Endothelial cell of umbilical vein (primary cell): ENCODE data around the gene GNPTAB. TPM values are rescaled to one million over a fixed set of nuclear protein-coding genes. Genes with fewer than 3 reads are reported as not detected.

ENCODE experiments used
- BruUV-seq: library from RNA; stranded (reverse); fragments of 400-500 nt; replicated peaks from 2 replicates; lab custom pipeline; 2021; lab: Mats Ljungman, UMichigan
- CTCF ChIA-PET: fragments of 300-600, 350-600 bp; sonication (Branson Sonifier 250); formaldehyde crosslinking; loops from one replicate; lab custom pipeline; 2021; ENCODE audit warnings: antibody characterized with exemption, inconsistent platforms; lab: Charles Lee
- POLR2A ChIA-PET: fragments of 300-600, 350-600 bp; sonication (Branson Sonifier 250); formaldehyde crosslinking; loops from one replicate; lab custom pipeline; 2021; ENCODE audit warnings: antibody characterized with exemption, inconsistent platforms; lab: Charles Lee
- DNase-seq: peaks from one replicate; pipeline ENCODE4 v3.0.0-alpha.2; 2011; ENCODE audit warnings: low read depth, low spot score
- FAIRE-seq: peaks from 2 replicates; lab custom pipeline; 2011; peaks lifted over from hg19 to GRCh38; lab: Jason Lieb, UNC
- H2AFZ ChIP-seq: 2 replicates; pipeline ENCODE4 v1.6.0; 2012; ENCODE audit warnings: low read depth, low read length, control low read depth, inconsistent platforms
- H3K27ac ChIP-seq: 2 replicates; pipeline ENCODE4 v1.5.1; 2011; ENCODE audit warnings: low read depth, mild to moderate bottlenecking, control low read depth, low read length, moderate library complexity; ENCODE audit not compliant: insufficient read depth
- H3K27me3 ChIP-seq, 2 experiments: 2 replicates each; pipeline versions ENCODE4 v1.6.0 to v1.6.1; 2011; ENCODE audit warnings: low read length in 2 of 2, mixed read lengths in 1 of 2; ENCODE audit not compliant: control insufficient read depth in 2 of 2, insufficient read depth in 2 of 2
- H3K36me3 ChIP-seq, 2 experiments: 2 replicates in 1 of 2; 3 replicates in 1 of 2; pipeline ENCODE4 v1.5.1; 2011; ENCODE audit warnings: low read length in 2 of 2, mild to moderate bottlenecking in 1 of 2, moderate library complexity in 1 of 2; ENCODE audit not compliant: control insufficient read depth in 2 of 2, insufficient read depth in 2 of 2; ENCODE audit errors: extremely low read depth in 1 of 2
- H3K4me1 ChIP-seq: 3 replicates; pipeline ENCODE4 v1.5.1; 2011; ENCODE audit warnings: mild to moderate bottlenecking, low read length; ENCODE audit not compliant: control insufficient read depth, insufficient read depth; ENCODE audit errors: extremely low read depth
- H3K4me2 ChIP-seq: 2 replicates; pipeline ENCODE4 v1.6.1; 2011; ENCODE audit warnings: low read length, control low read depth, mixed read lengths; ENCODE audit not compliant: insufficient read depth
- H3K4me3 ChIP-seq, 3 experiments: fragments of 200-600 bp in 1 of 3; sonication (generic), shearing (Covaris generic) in 1 of 3; replicated peaks in 1 of 3; 2 replicates each; pipeline ENCODE4 v1.5.1; 2011 to 2016; ENCODE audit warnings: control low read depth in 3 of 3, low read length in 3 of 3, mild to moderate bottlenecking in 2 of 3, inconsistent platforms in 1 of 3, low read depth in 1 of 3, moderate library complexity in 1 of 3; ENCODE audit not compliant: insufficient read depth in 1 of 3
- H3K79me2 ChIP-seq: 2 replicates; pipeline ENCODE4 v1.6.0; 2012; ENCODE audit warnings: low read length, inconsistent platforms; ENCODE audit not compliant: control insufficient read depth, insufficient read depth
- H3K9ac ChIP-seq: replicated peaks from 2 replicates; pipeline ENCODE3; 2011; ENCODE audit warnings: low read length, control low read depth; ENCODE audit not compliant: insufficient read depth; ENCODE audit errors: extremely low read depth
- H3K9me1 ChIP-seq: replicated peaks from 3 replicates; pipeline ENCODE4 v1.6.0; 2011; ENCODE audit warnings: mild to moderate bottlenecking, low read length; ENCODE audit not compliant: control insufficient read depth, insufficient read depth; ENCODE audit errors: extremely low read depth
- H3K9me3 ChIP-seq: replicated peaks from 2 replicates; pipeline ENCODE4 v1.5.1; 2012; ENCODE audit warnings: low read length, inconsistent platforms; ENCODE audit not compliant: control insufficient read depth, insufficient read depth
- H4K20me1 ChIP-seq: replicated peaks from 2 replicates; pipeline ENCODE3; 2011; ENCODE audit warnings: mild to moderate bottlenecking, low read length; ENCODE audit not compliant: control insufficient read depth, insufficient read depth; ENCODE audit errors: extremely low read depth
- EZH2 ChIP-seq: IDR thresholded peaks from 2 replicates; pipeline ENCODE4 v1.6.1; 2012; ENCODE audit warnings: borderline replicate concordance, low read depth, mild to moderate bottlenecking, moderate library complexity, low read length, inconsistent platforms; ENCODE audit not compliant: severe bottlenecking
- FOS ChIP-seq: IDR thresholded peaks from 2 replicates; pipeline ENCODE4 v1.6.1; 2011; ENCODE audit warnings: mild to moderate bottlenecking, low read length, moderate library complexity, borderline replicate concordance; ENCODE audit not compliant: insufficient read depth
- GATA2 ChIP-seq: IDR thresholded peaks from 2 replicates; pipeline ENCODE4 v1.7.0; 2011; ENCODE audit warnings: low read depth, mild to moderate bottlenecking, moderate library complexity, mixed read lengths, low read length; ENCODE audit not compliant: insufficient read length, insufficient read depth
- JUN ChIP-seq: IDR thresholded peaks from 2 replicates; pipeline ENCODE4 v1.6.1; 2011; ENCODE audit warnings: borderline replicate concordance, low read depth; ENCODE audit not compliant: insufficient read length, insufficient read depth
- MYC ChIP-seq: IDR thresholded peaks from one replicate; pipeline ENCODE4 v1.6.1; 2011; ENCODE audit warnings: mild to moderate bottlenecking, low read depth, low read length
- POLR2A ChIP-seq: IDR thresholded peaks from 2 replicates; pipeline ENCODE4 v1.6.1; 2012; ENCODE audit warnings: low read depth, mild to moderate bottlenecking, control low read depth, low read length
- POLR2AphosphoS5 ChIP-seq: IDR thresholded peaks from 2 replicates; pipeline ENCODE4 v1.6.1; 2012; ENCODE audit warnings: low read depth, mild to moderate bottlenecking, control low read depth, low read length, moderate library complexity; ENCODE audit not compliant: insufficient read depth
- dilution Hi-C: fragments of 300-500 bp; cut with MboI; formaldehyde crosslinking; loops from one replicate; pipeline ENCODE4 v1.15.0; 2019; ENCODE audit warnings: low sequenced_read_pairs; ENCODE audit not compliant: extremely low pct_ligation_motif_present
- intact Hi-C: fragments of 100-400 bp; cut with micrococcal nuclease; formaldehyde crosslinking; loops from one replicate; pipeline ENCODE4 v1.10.0; 2022
- polyA plus RNA-seq, 4 experiments: library from polyadenylated mRNA; depleted of rRNA in 3 of 4; stranded (reverse) in 3 of 4; unstranded in 1 of 4; fragments of >200 nt; gene quantifications; 2 replicates each; pipeline versions ENCODE4 v1.2.1 to v1.2.3, GENCODE V29; 2011 to 2012; ENCODE audit warnings: missing spikeins in 1 of 4
- total RNA-seq: library from RNA; stranded (reverse); gene quantifications from 2 replicates; pipeline ENCODE4 v1.2.3, GENCODE V29; 2021
- TF ChIP-seq, protein P1 (sequence below), 2 donors: IDR thresholded peaks; 1 replicate in 1 of 2; 2 replicates in 1 of 2; pipeline ENCODE4 v1.5.1; 2011; ENCODE audit warnings: low read length in 2 of 2, mild to moderate bottlenecking in 2 of 2, moderate library complexity in 2 of 2, control low read depth in 1 of 2, inconsistent platforms in 1 of 2, low read depth in 1 of 2; ENCODE audit not compliant: insufficient read depth in 1 of 2; ENCODE audit errors: extremely low read depth in 1 of 2
- TF ChIP-seq, protein P2 (sequence below): IDR thresholded peaks from 2 replicates; pipeline ENCODE4 v1.6.1; 2011; ENCODE audit not compliant: insufficient read depth, insufficient read length

Gene GNPTAB
- total and polyA plus RNA-seq, 2 donors (not counting 3 experiments of a cell fraction or from before 2014, with no cell fraction given), result 15.6 to 39.5 TPM

DNA sequence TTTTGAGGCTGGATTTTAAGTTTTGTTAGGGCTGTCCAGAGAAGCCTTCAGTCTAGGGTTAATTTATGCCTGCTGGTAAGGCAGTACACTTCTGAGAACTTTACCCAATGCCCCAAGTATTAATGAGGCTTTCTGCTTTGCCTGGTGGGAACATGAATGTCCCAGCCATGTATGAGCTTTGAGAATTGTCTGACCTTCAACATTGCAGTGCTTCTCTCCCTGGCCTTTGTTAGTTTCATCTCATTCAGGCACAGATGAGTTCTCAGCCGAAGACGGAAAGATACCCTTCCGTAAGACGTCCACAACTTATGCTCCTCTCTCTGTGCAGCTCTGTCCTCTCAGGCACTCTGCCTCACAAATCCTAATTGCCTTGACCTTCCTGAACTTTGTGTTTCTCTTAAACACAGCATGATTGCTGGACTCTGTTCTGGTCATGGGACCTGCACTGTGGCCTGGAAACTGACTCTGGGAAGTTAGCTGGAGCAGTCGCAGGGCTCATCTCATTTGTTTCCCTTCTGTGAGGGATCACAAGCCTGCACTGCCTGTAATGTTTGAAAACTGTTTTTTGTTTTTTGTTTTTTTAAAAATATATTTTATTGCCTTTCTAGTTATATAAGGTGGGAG, 117.6 kb downstream of the GNPTAB start:
- Histone ChIP-seq H3K27me3 (no peaks in the 10 kb centered on the region), H4K20me1 (no peaks in the 10 kb centered on the region), H3K4me2 (no peak overlapping the region), H3K9ac (no peak overlapping the region), H3K79me2 (peaks cover 9% of the 10 kb centered on the region), H3K27ac (no peak overlapping the region), H2AFZ (no peak overlapping the region), H3K9me3 (no peaks in the 10 kb centered on the region), H3K36me3 (no peaks in the 10 kb centered on the region), H3K4me1 (no peaks in the 10 kb centered on the region), H3K4me3 (no peak overlapping the region), H3K9me1 (no peaks in the 10 kb centered on the region)
- FAIRE-seq (no peak), DNase-seq (no peak)
- ChIA-PET CTCF (interaction anchor here (0.6 kb wide), 1 partner anchor 15 kb away, joined by 3 read pairs; no protein-coding TSS in a partner anchor), POLR2A (no interaction called here)
- TF ChIP-seq EZH2 (no peak), POLR2A (no peak)
- TF ChIP-seq, protein P1, sequence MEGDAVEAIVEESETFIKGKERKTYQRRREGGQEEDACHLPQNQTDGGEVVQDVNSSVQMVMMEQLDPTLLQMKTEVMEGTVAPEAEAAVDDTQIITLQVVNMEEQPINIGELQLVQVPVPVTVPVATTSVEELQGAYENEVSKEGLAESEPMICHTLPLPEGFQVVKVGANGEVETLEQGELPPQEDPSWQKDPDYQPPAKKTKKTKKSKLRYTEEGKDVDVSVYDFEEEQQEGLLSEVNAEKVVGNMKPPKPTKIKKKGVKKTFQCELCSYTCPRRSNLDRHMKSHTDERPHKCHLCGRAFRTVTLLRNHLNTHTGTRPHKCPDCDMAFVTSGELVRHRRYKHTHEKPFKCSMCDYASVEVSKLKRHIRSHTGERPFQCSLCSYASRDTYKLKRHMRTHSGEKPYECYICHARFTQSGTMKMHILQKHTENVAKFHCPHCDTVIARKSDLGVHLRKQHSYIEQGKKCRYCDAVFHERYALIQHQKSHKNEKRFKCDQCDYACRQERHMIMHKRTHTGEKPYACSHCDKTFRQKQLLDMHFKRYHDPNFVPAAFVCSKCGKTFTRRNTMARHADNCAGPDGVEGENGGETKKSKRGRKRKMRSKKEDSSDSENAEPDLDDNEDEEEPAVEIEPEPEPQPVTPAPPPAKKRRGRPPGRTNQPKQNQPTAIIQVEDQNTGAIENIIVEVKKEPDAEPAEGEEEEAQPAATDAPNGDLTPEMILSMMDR (IDR thresholded peaks at IDR 0.05; ENCODE audit: extremely low read depth in 1 of 2, insufficient read depth in 1 of 2, low read depth in 1 of 2, low read length in 2 of 2), result no peak
- intact Hi-C loops, result no loop called here
- dilution Hi-C loops, result no loop called here
- BruUV-seq, result no TSS peak

DNA sequence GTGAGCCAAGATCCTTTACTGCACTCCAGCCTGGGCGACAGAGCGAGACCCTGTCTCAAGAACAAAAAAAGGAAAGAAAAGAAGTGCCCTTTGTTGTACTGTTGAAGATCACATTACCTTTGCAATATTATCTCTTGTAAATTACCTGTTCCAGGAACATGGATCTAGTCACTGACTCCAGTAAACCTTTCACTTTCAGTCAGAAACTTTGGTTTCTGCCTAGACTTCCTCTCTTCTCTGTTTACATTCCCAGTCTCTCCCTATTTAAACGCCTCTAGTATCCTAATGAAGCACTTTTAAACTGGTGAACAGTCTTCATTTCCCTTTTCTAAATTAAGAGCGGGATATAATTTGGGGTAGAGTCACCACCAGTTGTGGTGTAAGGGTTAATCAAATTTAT, 120.5 kb downstream of the GNPTAB start:
- ChIA-PET CTCF (interaction anchor here (0.6 kb wide), 1 partner anchor 49 kb away, joined by 3 read pairs; no protein-coding TSS in a partner anchor), POLR2A (no interaction called here)
- dilution Hi-C loops, result no loop called here
- no peaks in the 10 kb centered on the region for H3K27me3 ChIP-seq
- H3K79me2 ChIP-seq, result peaks cover 12% of the 10 kb centered on the region
- FAIRE-seq (no peak), DNase-seq (no peak)
- no peak overlapping the region for H3K4me2 ChIP-seq
- no peaks in the 10 kb centered on the region for H3K9me3 ChIP-seq
- TF ChIP-seq MYC (no peak), FOS (no peak), GATA2 (no peak), POLR2A (no peak), POLR2AphosphoS5 (no peak), JUN (no peak), EZH2 (no peak)
- TF ChIP-seq, protein P1 (IDR thresholded peaks at IDR 0.05; ENCODE audit: extremely low read depth in 1 of 2, insufficient read depth in 1 of 2, low read depth in 1 of 2, low read length in 2 of 2), result no peak
- TF ChIP-seq, protein P2, sequence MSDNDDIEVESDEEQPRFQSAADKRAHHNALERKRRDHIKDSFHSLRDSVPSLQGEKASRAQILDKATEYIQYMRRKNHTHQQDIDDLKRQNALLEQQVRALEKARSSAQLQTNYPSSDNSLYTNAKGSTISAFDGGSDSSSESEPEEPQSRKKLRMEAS, result no peak
- H3K27ac ChIP-seq, result no peak overlapping the region
- H3K9me1 ChIP-seq, result no peaks in the 10 kb centered on the region
- H3K9ac ChIP-seq, result no peak overlapping the region
- H3K36me3 ChIP-seq, result no peaks in the 10 kb centered on the region
- BruUV-seq, result no TSS peak
- H3K4me3 ChIP-seq, result no peak overlapping the region
- H4K20me1 ChIP-seq, result no peaks in the 10 kb centered on the region
- intact Hi-C loops, result no loop called here
- H3K4me1 ChIP-seq, result no peaks in the 10 kb centered on the region
- no peak overlapping the region for H2AFZ ChIP-seq
